HG03439 (cell line): ENCODE measurements around the gene RNU6-1.

ENCODE experiments used
- ATAC-seq: cut with Tn5 transposase; IDR thresholded peaks from one replicate; pipeline ENCODE4 v1.9.1; 2021; ENCODE audit warnings: mild to moderate bottlenecking, moderate library complexity; ENCODE audit not compliant: unreplicated experiment

RNU6-1 gene

DNA sequence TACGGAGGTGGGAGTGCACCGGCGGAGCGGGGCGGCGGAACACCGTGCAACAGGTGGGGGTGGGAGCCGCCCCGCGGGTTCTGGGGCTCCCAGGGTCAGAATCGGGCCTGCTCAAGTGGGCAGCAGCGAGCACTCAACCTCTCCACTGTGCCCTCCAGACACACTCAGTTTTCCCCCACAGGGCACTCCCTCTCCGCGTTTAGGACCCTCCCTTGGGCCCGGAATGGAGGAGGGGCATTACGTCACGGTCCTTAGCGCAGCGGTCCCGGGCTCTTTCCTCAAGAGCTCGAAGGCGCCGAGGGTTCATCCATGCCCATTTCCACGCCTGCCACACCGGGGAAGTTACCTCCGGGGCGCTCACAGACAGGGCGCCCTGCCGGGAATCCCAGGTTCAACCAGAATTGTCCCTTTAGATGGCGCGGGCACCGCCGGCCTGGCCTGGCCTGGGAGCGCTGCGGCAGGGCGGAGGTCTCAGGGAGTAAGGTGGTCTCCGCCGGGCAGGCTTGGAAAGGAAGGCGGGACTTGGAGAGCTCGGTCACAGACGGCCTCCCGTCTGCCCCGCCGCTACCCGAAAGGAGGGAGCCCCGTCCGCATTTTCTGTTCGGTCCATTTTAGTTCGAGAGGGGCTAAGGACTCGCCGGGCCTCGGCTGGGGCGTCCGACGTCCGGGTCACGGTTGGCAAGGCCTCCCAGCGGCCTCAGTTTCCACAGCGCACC lies 5.1 kb downstream of the RNU6-1 start:
- ATAC-seq, result no peak

DNA sequence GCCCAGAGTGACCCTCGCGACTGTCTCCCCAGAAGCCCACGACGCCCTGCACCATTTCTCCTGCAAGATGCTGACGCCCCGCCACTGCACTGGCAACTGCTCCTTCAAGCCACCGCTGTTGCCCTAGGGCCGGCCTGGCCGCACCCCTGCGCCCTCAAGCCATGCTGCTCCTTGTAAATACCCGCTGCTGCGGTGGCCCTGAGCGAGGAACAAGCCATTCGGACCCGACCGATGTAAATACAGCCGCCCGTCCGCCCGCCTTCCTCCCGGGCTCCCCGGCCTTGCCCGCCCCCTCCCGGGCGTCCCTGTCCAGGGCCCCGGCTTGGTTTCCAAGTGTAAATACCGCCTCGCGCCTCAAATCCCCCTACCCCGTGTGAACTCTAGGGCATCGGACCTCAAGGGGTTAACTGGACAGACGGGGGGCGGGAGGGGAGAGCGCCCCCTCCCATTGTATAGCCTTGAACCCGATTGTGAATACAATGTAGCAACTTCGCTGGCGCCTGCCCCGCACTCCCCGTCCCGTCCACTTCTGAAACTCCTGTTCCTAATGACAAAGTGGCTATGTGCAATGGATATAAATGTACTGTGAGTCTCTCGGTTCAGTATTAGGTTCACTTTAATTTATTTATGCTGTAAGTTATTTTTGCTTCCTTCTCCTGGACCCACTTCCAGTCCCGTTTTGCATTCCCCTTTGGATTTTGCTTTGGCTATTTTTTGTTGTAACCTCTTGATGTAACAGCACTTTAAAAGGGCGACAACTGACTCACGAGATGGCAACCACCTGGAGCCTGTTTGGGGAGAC lies 5.9 kb downstream of the RNU6-1 start:
- no peak for ATAC-seq

DNA sequence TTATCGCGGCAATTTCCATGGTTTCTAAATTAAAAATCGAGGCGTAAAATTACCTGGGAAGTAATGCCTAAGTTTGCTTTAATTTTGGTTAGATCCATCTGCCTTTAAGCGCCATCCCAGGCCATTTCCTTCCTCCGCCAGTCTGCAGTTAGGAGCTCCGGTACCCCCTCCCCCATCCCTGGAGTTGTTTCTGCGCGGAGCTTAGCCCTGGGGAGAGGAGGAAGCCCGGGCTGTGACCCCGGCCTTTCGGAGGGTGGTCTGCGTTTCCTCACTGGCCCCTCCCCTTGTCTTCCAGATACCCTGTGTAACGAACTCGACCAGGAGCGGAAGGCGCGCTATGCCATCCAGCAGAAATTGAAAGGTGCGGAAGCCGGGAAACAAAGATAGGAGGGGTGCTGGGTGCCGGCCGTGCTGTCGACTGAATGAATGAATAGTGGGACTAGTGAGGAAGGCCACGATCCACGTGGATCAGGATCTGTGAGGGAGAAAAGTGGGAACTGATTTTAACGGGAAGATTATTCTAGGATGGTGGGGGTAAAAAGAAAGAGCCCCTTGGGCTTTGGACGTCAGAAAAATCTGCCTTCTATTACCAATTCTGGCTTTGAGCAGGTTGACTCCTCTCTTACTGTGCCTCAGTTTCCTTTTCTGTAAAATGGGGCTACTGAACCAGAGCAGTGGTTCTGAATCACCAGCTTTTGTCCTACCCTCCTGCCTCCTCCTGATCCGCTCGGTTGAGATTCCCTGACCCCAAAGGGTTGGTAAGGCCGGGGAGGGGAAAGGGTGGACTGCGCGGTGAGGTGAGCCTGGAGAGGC lies 6.7 kb downstream of the RNU6-1 start:
- no peak for ATAC-seq

DNA sequence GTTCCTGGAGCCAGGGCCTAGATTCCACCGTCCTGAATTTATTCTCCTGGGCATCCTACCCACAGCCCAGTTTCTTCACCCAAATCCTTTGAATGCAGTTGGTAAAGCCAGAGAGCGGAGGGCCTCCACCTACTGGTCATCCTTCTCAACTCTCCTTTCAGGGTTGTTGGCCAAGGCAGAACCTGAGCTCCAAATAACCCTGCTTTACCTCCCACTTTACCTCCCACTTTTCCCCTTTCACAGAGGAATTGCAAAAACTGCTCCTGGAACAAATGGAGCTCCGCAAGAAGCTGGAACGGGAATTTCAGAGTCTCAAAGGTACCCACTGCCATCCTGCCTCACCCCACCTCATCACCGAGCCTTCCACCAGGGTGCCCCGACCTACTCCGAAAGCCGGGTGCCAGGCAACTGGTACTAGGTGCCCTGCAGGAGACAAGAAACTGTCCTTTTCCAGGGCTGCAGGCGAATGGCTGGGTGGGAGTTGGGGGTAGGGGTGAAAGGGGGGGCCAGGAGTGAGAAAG lies 7.8 kb downstream of the RNU6-1 start:
- ATAC-seq, result no peak

DNA sequence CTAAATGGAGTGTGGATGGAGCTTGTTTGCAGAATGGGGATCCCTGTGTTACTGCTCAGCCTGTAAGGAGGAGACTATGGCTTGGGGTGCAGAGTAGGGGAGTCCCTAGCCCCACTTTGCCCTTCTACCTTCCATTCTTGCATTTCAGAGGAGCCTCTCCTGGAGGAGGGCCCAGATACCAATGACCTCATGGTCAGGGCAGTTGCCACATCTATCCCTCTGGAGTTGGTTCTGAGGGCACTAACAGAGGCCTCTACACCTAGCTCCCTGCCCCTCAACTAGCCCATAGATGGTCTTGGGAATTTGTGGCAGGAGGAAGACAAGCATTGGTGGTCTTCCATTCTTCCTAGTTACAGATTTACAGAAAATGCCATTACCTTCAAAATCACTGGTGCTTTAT lies 8.5 kb downstream of the RNU6-1 start:
- no peak for ATAC-seq

DNA sequence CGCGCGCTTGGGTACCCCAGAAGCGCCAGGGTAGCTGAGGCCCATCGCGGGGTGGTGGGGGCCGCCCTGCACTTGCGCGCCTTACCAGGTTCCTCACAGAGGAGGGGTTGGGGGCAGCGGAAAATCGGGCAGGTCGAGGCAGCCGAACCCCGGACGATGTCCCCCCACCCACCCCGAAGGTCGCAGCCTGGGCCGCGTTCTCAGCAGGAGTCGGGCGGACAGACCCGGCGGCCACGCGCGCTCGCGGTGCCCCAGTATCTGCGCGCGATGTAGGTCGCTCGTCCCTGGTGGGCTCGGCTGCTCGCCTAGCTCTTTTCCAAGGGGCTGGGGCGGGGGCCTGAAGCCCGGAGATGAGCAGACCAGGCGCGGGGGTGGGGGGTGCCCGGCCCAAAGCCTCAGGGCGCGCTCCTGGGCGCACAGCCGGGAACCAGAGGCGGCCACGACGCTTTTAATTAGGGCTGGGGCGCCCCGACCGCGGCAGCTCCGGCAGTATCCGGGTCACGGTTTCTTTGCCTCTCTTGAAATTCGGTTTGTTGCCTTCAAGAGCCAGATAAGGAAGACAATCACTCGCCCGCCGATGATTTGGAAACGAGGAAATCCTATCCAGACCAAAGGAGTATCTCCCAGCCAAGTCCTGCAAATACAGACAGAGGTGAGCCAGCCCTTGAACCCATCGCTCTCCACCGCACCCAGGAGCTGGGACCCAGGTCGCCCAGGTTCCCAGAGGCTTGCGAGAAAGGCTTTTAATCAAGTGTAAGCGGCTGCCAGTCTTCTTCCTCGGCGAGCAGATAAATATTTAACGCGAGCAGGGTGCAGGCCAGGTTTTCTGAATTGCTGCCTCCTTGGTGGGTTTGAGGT lies 10.0 kb downstream of the RNU6-1 start:
- ATAC-seq, result no peak

DNA sequence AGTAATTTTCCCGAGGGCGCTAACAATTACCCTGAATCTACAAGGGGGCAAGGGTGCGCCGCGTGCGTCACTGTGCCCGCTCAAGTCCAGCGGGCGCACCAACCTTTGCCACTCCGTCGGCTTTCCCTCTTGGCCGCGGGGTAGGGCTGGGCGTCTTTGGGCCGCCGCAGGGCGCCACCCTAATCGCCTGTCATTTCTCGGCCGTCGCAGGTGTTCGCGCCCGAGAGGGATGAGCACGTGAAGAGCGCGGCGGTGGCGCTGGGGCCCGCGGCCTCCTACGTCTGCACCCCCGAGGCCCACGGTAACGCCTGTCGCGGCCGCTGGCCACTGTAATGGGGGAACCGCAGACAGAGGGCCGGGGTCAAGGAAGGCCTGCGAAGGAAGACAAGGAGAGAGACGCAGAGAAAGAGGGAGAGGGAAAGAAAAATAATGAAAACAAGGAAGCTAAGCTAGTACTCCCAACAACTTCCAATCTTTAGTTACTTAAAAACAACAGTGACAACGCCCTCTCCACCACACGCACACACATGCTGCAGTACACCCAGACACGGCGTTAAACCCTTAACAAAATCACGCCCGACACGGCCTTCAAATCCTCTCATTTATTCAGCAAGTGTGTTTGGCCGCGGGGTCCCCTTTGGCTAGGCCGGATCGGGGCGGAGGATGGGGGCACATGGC lies 10.7 kb downstream of the RNU6-1 start:
- ATAC-seq, result no peak

DNA sequence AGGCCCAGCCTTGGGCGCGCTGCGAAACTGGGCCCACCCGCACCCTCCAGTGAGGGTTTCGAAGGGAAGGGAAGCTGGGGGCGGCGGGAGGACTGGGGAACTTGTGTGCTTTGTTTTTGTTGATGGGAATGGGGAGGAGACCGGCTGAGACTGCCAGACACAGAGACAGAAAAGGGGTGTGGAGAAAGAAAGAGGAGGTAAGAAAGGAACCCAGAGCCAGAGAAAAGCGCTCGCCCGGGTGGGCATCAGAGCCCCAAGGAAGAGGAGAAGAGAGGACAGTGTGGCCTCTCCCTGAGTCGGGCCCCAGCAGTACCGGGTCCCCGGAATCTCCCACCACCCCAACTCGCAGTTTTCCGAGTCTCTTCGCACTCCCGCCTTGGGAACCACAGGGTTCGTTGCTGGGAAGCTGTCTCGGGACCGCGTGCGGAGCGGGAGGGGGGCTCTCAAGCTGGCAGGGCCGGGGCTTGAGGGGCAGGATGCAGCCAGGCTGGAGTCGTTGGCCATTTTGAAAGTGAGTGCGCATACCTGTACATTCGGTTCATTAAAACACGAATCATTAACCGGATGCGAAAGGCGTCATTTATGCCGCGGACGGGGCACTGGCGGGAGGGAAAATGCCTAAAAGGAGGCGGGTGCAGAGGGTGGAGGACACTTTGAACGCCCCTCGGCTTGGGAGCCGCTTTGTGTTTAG lies 11.4 kb downstream of the RNU6-1 start:
- ATAC-seq, result no peak

DNA sequence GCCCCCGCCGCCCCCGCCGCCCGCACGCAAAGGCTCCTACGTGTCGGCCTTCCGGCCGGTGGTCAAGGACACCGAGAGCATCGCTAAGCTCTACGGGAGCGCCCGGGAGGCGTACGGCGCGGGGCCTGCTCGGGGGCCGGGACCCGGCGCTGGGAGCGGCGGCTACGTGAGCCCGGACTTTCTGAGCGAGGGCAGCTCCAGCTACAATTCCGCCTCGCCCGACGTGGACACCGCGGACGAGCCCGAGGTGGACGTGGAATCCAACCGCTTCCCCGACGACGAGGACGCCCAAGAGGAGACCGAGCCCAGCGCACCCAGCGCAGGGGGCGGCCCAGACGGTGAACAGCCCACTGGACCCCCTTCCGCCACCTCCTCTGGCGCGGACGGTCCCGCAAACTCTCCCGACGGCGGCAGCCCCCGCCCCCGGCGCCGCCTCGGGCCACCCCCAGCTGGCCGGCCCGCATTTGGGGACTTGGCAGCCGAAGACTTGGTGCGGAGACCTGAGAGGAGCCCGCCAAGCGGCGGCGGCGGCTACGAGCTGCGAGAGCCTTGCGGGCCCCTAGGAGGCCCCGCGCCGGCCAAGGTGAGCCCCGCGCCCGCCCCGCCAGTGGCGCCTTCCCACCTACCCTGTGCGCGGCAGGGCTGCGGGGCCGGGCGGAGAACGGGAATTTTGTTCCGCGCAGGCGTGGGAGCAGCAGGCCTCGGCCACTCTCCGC lies 12.1 kb downstream of the RNU6-1 start:
- ATAC-seq, result no peak

DNA sequence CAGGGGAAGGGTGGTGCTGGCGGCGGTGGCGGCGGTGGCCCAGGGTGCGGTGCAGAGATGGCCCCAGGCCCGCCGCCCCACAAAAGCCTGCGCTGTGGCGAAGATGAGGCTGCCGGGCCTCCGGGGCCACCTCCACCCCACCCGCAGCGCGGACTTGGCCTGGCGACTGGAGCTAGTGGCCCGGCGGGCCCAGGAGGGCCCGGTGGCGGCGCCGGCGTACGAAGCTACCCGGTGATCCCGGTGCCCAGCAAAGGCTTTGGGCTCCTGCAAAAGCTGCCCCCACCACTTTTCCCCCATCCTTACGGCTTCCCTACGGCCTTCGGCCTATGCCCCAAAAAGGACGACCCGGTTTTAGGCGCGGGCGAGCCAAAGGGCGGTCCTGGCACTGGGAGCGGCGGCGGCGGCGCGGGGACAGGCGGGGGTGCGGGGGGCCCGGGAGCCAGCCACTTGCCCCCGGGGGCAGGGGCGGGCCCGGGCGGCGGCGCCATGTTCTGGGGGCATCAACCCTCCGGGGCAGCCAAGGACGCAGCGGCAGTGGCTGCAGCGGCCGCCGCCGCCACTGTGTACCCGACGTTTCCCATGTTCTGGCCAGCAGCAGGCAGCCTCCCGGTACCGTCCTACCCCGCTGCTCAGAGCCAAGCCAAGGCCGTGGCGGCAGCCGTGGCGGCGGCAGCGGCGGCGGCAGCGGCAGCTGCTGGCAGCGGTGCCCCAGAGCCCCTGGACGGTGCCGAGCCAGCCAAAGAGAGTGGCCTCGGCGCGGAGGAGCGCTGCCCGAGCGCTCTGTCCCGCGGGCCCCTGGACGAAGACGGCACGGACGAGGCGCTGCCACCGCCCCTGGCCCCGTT lies 12.9 kb downstream of the RNU6-1 start:
- no peak for ATAC-seq

DNA sequence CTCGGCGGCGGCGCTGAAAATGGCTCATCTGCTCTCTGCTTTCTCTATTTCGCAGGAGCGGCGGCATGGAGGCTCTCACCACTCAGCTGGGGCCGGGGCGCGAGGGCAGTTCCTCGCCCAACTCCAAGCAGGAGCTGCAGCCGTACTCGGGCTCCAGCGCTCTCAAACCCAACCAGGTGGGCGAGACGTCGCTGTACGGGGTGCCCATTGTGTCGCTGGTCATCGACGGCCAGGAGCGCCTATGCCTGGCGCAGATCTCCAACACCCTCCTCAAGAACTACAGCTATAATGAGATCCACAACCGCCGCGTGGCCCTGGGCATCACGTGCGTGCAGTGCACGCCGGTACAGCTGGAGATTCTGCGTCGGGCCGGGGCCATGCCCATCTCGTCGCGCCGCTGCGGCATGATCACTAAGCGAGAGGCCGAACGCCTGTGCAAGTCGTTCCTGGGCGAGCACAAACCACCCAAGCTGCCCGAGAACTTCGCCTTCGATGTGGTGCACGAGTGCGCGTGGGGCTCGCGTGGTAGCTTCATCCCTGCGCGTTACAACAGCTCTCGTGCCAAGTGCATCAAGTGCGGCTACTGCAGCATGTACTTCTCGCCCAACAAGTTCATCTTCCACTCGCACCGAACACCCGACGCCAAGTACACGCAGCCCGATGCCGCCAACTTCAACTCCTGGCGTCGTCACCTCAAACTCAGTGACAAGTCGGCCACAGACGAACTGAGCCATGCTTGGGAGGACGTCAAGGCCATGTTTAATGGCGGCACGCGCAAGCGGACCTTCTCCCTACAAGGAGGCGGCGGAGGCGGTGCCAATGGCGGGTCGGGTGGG lies 13.7 kb downstream of the RNU6-1 start:
- no peak for ATAC-seq

DNA sequence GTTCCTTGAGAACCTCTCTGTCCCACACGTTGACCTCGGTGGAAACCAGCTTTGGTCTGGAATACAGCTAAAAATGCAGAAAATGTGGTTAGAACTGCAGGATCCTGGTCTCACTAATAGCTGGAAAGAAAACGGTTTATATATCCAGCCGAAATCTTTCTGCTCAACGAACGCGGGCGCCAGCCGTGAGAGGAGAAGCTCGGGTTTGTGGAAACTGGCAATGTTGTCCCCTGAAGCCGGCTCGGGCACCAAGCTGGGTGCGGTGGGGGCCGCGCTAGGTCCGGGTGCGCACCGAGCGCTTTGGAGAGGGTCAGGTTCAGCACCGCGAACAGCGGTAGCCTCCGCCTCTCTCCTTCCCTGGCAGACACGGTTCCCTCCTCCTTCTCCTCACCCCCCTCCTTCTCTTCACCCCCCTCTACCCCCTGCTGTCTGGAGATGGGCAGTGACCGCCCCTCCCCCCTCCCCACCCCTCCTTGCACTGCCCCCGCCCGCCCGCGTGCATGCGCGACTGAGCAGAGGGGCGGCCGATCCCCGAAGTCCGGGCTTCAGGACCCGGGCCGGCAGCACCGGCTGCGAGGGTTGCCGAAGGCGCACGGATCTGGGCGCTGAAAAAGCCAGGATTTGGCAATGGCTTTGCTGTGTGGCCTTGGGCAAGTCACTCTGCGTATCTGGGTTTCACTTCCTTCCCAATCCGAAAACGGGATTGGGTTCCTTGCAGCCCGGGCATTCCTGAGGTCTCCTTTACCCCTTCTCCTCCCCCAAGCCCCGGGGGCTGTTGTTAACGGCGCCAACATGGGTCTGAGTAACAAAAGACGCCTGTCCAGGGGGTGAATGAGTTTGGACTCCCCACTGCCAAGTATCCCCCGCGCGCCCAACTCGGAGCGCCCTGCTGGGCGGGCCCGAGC lies 14.6 kb downstream of the RNU6-1 start, which contains the start of gene SKOR1:
Gene SKOR1, plus strand, starts transcription at position 534 of the 905 bp plus-strand sequence. Its CDS starts 94 bp downstream, at position 628.
- ATAC-seq, result no peak

DNA sequence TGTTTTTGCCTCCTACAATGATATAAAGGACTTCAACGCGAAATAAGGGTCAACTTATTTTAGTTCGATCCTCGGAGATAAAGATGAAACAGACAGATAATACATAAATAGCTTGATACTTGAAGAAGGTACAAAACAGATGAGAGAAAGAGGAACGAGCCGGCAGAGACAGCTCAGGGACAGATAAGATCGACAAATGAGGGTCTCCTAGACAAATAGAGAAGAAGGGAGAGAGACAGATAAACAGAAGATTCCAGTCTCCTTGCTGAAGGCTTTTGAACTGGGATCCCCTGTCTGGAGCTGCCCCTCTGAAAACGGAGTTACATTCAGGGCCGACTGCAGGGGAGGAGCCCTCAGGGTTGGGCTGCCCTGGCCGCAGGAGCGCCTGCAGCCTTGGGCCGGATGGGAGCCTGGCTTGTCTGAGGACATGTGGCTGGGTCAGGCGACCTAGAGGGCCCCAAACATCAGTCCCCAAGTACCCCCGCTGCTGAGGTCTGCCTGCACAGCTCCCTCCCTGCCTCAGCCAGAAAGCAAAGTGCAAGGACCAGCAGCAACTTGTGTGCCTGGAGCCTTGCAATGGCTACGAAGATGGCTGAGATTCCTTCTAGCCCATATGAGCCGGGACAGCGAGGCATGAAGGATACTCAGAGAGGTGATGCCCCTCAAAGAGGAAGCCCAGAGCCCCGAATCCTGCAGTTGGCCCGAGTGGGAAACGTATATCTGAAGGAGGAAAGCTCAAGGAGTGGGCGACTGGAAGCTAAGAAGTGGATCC lies 15.5 kb downstream of the RNU6-1 start:
- no peak for ATAC-seq

DNA sequence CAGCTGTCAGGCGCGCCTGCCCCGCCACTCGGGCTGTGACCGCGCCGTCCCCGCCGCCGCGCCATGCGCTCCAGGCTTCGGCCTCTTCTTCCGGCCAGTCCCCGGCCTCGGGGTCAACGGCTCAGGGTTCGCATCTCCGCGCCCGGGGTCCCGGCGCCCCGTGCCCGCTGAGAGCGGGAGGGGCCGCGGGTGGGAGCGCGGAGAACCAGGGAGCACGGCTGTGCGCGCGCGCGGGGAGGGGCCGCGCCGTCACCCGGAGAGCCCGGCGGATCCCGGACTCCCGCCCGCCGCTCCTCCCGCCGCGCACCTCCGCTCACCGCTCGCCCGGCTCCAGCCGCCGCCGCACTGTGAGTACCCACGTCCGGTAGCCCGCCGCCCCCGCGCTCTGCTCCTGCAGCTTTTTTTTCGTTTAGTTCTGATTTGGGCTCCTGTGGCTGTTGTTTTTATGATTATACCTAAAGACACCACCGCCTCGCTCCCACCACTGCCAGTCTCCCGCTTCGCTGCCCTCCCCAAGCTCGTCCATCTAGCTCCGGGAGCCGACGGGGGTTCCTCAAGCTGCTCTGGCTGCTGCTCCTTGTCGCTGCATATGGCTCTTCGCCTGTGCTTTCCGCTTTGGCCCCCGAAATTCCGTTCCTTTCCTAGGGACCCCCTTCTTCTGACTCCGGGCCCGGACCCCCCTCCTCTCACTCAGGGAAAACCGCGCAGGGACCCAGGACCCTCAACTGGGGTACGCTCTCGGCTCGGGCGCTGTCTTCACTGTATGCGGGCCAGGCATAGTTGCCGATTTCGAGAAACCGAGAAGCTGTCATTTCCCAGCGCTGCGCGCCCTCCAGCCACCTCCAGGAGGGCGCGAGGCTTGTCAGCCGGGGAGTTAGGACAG lies 16.3 kb downstream of the RNU6-1 start:
- ATAC-seq, result no peak
